HepG2 (cell line): Measurements from ENCODE around the gene NUP107. TPM values are rescaled to one million over a fixed set of nuclear protein-coding genes. Genes with fewer than 3 reads are reported as not detected.

ENCODE experiments used
- DNMT3B ChIP-seq: conservative IDR thresholded peaks from 2 replicates; pipeline ENCODE4 v1.6.1; 2016; ENCODE audit warnings: missing biosample characterization, control low read depth
- KIAA2018 ChIP-seq: sonication (generic); formaldehyde crosslinking; IDR thresholded peaks from 2 replicates; pipeline ENCODE4 v1.5.0; 2020; ENCODE audit warnings: mild to moderate bottlenecking, missing genetic modification reagents, borderline replicate concordance
- MEF2D ChIP-seq: sonication (generic); formaldehyde crosslinking; IDR thresholded peaks from 2 replicates; pipeline ENCODE4 v1.5.1; 2020; ENCODE audit warnings: mild to moderate bottlenecking, missing genetic modification reagents
- NFKB2 ChIP-seq: sonication (generic); formaldehyde crosslinking; IDR thresholded peaks from 2 replicates; pipeline ENCODE4 v1.4.0; 2020; ENCODE audit warnings: missing genetic modification reagents, borderline replicate concordance
- NR2F1 ChIP-seq, 2 experiments: fragments of 450-650 bp in 1 of 2; formaldehyde crosslinking in 1 of 2; IDR thresholded peaks; 2 replicates each; pipeline versions ENCODE4 v1.5.0 to v1.6.1; 2016 to 2020; ENCODE audit warnings: mild to moderate bottlenecking in 1 of 2, missing compliant biosample characterization in 1 of 2, missing genetic modification reagents in 1 of 2, moderate library complexity in 1 of 2
- ZNF687 ChIP-seq: sonication (generic); formaldehyde crosslinking; IDR thresholded peaks from 2 replicates; pipeline ENCODE4 v1.5.1; 2020; ENCODE audit warnings: mild to moderate bottlenecking, missing genetic modification reagents, moderate library complexity
- polyA plus RNA-seq, 8 experiments: library from polyadenylated mRNA; depleted of rRNA in 3 of 8; stranded (reverse) in 7 of 8; unstranded in 1 of 8; fragments of >200 nt; fragmentation: Illumina TruSeq in 4 of 8; extraction: Trizol in 4 of 8; gene quantifications; 2 replicates each; pipeline versions ENCODE4 v1.2.1 to v1.2.3, GENCODE V29; 2011 to 2016; ENCODE audit warnings: low read depth in 4 of 8, missing spikeins in 1 of 8, mixed read lengths in 1 of 8; ENCODE audit not compliant: insufficient read depth in 1 of 8
- total RNA-seq, 5 experiments: library from RNA; depleted of rRNA; stranded (reverse); fragments of >200 nt; fragmentation: Illumina TruSeq; extraction: Trizol; gene quantifications; 2 replicates each; pipeline ENCODE4 v1.2.3, GENCODE V29; 2016; ENCODE audit warnings: low read depth in 1 of 5
- TF ChIP-seq, protein P1 (sequence below): sonication (generic); formaldehyde crosslinking; IDR thresholded peaks from 2 replicates; pipeline ENCODE4 v1.9.0; 2021; ENCODE audit warnings: mild to moderate bottlenecking, missing genetic modification reagents

The NUP107 gene
- total and polyA plus RNA-seq, 2 of the 13 experiments (the other 11 are each of a cell fraction or from before 2014, with no cell fraction given): 54.7 to 100 TPM

GRCh38 chr12:68686595-68687521, at the start of gene NUP107 (continued):
- TF ChIP-seq KIAA2018 (CRISPR knock-in tag): no peak
- TF ChIP-seq MEF2D: peak; percentile 80
- no peak for TF ChIP-seq NR2F1 (CRISPR knock-in tag; IDR thresholded peaks at IDR 0.05)
- peak; percentile 89 for TF ChIP-seq DNMT3B (CRISPR knock-in tag)
- peak; percentile 90 for TF ChIP-seq ZNF687
- peak; percentile 76; the same call in 1 of the 2 replicates for TF ChIP-seq NFKB2
- TF ChIP-seq, protein P1, sequence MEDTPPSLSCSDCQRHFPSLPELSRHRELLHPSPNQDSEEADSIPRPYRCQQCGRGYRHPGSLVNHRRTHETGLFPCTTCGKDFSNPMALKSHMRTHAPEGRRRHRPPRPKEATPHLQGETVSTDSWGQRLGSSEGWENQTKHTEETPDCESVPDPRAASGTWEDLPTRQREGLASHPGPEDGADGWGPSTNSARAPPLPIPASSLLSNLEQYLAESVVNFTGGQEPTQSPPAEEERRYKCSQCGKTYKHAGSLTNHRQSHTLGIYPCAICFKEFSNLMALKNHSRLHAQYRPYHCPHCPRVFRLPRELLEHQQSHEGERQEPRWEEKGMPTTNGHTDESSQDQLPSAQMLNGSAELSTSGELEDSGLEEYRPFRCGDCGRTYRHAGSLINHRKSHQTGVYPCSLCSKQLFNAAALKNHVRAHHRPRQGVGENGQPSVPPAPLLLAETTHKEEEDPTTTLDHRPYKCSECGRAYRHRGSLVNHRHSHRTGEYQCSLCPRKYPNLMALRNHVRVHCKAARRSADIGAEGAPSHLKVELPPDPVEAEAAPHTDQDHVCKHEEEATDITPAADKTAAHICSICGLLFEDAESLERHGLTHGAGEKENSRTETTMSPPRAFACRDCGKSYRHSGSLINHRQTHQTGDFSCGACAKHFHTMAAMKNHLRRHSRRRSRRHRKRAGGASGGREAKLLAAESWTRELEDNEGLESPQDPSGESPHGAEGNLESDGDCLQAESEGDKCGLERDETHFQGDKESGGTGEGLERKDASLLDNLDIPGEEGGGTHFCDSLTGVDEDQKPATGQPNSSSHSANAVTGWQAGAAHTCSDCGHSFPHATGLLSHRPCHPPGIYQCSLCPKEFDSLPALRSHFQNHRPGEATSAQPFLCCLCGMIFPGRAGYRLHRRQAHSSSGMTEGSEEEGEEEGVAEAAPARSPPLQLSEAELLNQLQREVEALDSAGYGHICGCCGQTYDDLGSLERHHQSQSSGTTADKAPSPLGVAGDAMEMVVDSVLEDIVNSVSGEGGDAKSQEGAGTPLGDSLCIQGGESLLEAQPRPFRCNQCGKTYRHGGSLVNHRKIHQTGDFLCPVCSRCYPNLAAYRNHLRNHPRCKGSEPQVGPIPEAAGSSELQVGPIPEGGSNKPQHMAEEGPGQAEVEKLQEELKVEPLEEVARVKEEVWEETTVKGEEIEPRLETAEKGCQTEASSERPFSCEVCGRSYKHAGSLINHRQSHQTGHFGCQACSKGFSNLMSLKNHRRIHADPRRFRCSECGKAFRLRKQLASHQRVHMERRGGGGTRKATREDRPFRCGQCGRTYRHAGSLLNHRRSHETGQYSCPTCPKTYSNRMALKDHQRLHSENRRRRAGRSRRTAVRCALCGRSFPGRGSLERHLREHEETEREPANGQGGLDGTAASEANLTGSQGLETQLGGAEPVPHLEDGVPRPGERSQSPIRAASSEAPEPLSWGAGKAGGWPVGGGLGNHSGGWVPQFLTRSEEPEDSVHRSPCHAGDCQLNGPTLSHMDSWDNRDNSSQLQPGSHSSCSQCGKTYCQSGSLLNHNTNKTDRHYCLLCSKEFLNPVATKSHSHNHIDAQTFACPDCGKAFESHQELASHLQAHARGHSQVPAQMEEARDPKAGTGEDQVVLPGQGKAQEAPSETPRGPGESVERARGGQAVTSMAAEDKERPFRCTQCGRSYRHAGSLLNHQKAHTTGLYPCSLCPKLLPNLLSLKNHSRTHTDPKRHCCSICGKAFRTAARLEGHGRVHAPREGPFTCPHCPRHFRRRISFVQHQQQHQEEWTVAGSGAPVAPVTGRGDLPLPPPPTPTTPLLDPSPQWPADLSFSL (CRISPR knock-in tag): no peak
